ENCODE measurements around the gene PDPK1.

PDPK1 gene

GRCh38 chr16:2507052-2507659, 30.7 kb upstream of the PDPK1 start:
- peak in 2 of 14 donors; percentile 38 to 46 for DNase-seq

DNA sequence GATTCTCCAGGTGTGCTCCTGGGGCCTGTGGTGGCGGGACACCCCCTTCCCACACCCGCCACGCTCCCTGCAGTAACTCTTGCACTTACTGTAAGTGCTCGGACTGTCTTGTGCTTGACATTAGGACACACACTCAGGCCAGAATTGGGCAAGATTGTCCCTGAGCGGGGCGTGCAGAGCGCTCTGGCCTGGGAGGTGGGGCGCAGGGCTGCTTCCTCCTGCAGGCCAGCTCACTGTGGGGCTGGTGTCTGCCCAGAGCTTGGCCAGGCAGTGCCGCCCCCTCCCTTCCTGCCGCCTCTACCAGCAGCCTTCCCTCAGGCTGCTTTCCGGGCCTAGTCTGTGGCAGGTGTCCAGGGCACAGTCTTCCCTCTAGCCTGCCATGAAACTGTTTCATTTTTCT, 30.2 kb upstream of the PDPK1 start:
- peak in 2 of 14 donors; percentile 31 to 60 for DNase-seq

DNA sequence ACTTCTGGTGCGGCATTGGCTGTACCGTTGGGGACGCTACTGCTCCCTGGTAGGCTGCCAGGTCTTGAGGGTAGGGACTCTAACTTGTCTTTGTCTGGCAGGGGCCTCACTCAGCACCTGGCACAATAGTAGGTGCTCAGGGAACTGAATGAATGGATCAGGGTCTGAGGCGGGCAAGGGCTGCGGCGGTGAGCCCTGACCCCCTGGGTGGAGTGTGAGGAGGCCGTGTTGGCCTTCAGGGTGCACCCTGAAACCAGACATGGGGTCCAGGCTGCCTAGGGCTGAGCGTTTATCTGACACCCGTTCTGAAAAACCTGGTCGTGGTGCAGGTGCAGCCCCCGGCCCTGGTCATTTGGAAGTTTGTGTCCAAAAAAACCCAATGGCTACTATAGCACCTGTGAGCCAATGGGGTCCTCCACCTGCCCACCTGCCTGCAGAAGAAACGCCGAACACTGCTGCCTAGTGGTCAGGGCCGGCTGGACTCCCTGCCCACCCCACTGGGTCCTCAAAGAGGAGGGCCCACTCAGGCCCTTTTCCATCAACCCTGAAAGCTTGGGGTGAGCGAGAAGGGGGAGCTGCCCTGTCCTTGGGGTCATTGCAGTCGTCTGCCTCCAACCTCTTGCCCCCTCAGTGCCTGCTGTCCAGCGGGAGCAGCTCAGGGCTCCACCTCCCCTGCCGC, 29.0 kb upstream of the PDPK1 start:
- DNase-seq, result no peak

GRCh38 chr16:2511128-2511800, 26.6 kb upstream of the PDPK1 start:
- DNase-seq, result peak in 4 of 14 donors; percentile 14 to 68 (median 46)

DNA sequence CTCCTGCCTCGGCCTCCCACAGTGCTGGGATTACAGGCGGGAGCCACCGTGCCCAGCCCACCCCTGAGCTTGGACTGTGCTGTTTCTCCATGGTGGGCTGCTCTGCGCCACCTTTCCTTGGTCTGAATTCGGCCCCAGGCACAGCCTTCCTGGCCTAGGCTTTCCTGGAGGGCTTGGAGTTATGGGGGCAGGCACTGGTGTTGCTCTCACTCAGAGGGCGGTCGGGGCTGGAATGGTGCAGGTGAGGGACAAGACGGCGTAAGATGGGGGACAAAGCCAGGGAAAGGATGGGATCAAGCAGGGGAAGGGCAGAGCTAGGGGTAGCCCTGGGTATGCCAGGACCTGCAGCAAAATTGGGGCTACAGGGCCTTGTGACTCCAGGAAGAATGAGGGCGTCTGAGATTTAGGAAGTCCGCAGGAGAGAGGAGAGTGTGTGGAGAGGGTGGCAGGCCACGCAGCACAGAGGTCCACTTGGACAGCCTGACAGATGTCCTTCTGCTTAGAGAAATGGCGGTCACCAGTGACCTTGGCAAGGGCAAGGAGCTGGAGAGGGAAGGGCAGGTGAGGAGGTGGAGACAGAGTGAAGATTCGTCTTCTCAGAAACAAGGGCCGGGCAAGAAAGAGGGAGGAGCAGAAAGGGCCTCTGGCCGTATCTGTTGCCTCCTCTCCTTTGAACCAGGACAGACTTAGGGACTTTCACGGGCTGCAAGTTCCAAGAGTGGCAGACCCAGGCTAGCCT, 25.7 kb upstream of the PDPK1 start:
- DNase-seq, result no peak

DNA sequence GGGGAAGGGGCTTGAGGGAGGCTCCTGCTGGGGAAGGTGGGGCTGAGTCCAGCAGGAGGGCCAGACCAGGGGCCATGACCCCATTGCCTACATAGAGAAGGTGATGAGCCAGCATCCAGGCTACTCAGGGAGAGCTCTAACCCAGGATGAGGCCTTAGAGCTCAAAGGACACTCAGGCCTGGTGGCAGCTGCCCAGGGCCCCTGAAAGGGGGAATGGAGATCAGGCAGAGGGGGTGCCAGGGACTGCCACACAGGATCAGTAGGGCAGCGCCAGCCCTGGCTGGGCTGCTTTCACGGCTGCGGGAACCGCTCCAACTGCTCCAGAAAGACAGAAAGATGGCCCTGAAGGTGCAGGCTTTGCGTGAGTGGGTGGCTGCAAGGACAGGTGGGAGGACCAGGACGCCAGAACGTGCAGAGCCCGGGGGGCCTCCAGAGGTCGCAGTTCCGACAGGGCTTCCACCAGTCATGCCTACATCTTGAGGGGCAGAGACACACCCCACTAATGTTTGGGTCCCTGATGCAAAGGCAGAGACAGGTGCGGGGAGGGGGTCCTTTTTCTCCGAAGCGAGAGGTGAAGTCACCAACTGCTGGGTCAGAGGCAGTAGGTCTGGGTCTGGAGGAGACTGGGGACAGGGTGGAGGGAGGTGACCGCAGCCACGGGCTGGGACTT, 25.0 kb upstream of the PDPK1 start:
- peak in 1 of 14 donors; percentile 36 for DNase-seq

GRCh38 chr16:2513405-2514332, 24.2 kb upstream of the PDPK1 start, which contains the start of gene ATP6V0C:
Gene ATP6V0C, plus strand, starts transcription at chr16:2513952. Its CDS starts 152 bp downstream, at chr16:2514104.
- DNase-seq, result peak in 13 of 14 donors; percentile 78 to 98 (median 93)

DNA sequence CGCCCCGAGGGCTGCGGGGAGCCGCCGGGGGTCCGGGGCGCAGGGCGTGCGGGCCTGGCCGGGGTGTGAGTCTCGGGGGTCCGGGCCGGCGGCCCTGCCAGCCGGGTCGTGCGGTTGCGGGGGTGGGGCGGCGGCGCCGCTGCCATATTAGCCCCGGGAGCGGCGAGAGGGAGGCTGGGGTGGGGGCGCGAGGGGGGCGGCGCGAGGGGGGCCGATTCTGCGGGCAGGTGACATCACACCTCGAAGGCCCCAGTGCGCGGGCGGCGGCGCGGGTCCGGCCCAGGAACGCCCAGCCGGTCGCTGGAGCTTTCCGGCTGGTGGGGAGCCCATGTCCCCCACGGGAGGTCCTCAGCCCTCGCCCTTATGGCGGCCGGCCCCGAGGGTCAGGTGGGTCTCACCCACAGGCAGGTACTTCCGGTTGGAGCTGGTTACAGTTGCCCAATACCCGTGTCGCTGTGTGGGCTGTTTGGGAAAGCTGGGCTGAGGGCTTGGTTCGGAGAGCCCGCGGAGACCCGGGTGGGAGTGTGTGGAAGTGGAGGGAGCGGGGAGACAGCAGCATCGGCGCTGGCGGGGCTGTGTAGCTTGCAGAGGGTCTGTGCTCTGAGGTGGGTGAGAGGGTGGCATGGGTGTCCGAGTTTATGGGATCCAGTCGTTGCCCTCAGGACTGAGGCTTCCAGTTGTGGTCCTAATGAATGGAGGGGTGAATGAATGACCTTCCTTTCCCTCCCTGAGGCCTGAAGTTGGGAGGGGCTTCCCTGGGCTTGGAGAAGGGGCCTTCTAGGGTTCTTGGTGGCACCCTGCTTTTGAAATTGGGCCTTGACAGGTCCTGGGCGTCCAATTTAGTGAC, 23.3 kb upstream of the PDPK1 start:
- DNase-seq, result no peak

GRCh38 chr16:2515180-2515851, 22.5 kb upstream of the PDPK1 start:
- DNase-seq, result no peak

DNA sequence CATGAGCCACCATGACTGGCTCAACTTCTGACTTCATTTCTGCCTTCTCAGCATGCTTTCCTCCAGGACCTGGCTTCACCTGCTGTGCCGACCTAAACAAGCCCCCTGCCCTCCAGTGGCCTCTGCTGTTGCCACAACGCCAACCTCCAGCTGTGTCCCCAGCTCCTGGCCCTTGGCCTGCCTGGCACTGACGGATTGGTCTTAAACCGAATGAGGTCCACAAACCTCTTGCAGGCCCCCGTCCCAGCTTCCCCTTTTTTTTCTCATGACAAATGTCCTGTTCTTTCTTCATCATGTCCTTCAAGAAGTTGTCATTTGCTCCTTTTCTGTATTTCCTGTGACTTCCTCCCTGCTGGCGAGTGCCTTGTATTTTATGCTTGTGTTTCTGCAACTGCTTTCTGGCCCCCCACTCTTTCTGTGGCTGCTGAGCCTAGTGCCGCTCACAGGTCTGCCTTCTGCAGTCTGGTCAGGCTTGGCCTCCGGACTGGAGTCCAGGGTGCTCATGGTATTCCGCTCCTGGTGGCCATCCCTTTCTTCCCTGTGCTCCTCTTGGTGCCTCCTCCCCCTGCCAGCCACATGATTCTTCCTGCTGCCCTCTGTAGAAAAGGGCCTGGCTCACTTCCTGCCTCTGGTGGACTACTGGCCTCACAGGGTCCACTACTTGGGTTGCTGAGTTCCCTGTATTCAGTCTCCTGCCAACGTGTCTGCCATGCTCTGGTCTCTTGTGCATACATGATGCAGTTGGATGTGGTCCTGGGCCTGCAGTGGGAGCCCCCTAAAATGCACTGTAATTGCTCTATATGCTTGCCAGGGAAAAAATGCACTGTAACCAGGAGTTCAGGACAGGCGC, 21.2 kb upstream of the PDPK1 start:
- peak in 5 of 14 donors; percentile 14 to 45 (median 35) for DNase-seq

- no peak for DNase-seq
Observed at GRCh38 chr16:2517954-2518605, 19.7 kb upstream of the PDPK1 start.

DNA sequence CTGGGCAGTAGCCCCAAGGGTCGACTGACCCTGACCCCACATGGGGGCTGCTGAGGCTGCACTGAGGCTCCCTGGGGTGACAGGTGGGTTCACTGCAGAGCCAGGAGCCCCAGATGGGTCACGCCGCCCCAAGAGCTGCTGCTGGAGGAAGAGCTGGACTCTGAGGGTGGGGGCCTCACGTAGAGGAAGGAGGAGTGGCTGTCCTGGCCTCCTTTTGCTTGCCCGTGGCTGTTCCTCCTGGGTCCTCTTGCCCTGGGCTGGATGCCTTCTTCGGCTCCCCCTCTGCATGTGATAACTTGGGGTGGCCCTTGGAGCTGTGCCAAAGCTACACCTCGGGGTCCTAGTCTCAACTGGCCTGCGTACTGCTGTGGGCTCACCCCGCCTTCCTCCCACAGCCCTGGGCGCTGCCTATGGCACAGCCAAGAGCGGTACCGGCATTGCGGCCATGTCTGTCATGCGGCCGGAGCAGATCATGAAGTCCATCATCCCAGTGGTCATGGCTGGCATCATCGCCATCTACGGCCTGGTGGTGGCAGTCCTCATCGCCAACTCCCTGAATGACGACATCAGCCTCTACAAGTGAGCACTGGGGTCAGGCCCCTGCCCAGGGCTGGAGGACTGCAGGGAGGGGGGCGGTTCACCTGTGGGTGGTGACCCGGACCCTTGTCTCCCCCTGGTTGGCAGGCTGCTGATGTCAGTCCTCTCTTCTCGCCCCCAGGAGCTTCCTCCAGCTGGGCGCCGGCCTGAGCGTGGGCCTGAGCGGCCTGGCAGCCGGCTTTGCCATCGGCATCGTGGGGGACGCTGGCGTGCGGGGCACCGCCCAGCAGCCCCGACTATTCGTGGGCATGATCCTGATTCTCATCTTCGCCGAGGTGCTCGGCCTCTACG, 18.8 kb upstream of the PDPK1 start:
- DNase-seq, result peak in 1 of 14 donors; percentile 28

- DNase-seq, result no peak
Observed at GRCh38 chr16:2519711-2520080, 18.1 kb upstream of the PDPK1 start.

- DNase-seq, result peak in 13 of 14 donors; percentile 40 to 90 (median 80)
Observed at GRCh38 chr16:2520097-2520783, 17.6 kb upstream of the PDPK1 start, which contains the start of gene AMDHD2. Gene AMDHD2, plus strand, starts transcription at chr16:2520371. Its CDS starts 88 bp downstream, at chr16:2520459.

GRCh38 chr16:2520784-2521531, 16.9 kb upstream of the PDPK1 start:
- no peak for DNase-seq

Data from C1 segment of cervical spinal cord (tissue), 14 donors.